Hematopoietic multipotent progenitor cell treated with erythropoietin and hydrocortisone succinate and interleukin-3 and kit ligand, for 8 days (in vitro differentiated cells): Measurements from ENCODE around the gene HDAC9.

Experiments
- DNase-seq: peaks from one replicate; pipeline ENCODE4 v3.0.0-alpha.2; 2015

The HDAC9 gene

DNA sequence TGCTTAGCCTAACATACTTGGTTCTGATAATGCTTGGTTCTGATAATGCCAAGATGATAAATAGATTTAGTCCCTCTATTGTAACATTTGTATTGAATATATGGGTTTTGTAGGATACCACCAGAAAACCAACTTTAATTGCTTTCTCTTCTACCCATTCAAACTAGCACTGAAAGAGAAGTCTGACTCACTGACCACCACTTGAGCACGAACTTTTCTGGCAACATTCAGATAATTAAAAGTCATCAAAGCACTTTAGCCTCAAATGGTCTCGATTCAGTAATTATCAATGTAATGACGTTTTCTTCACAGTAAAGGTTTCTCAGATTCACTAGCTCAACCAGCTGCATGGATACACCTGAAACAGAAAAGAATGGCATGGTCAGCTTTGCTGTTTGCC lies 63.0 kb downstream of the HDAC9 start:
- no peak for DNase-seq

DNA sequence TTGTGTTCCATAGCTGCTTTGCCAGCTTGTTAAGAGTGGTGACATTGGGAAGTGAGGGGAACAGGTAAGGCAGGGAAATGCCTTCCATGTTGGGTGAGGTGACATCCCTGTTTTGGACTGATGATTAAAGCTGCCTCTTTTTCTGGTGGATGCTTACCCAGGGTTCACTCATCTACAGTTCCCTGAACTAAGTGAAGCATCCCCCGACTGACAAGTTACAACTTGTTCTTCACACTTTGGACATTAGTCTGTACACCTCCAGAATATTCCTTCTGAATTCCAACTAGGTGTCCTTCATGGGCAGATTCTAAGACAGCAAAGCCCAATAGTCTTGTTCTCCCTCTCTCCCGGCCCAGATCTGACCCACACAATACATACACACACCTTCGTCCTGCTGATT lies 63.4 kb downstream of the HDAC9 start:
- no peak for DNase-seq

DNA sequence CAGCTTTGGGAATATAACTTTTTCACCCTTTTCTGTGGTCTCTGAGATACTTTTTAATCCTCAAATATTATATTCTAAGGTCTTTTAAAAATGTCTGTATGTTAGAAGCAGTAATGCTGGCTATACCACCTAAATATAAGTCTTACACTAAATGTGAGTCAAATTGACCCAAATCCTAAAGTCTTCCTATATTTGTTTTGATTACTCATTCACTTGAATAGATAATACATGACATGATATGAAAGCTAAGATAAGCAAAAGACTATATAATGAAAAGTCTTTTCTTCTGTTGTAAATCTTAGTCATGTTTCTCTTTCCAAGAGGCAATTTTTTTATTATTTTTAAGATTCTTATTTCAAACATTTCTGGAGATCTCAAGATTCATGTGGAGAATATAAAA lies 64.2 kb downstream of the HDAC9 start:
- DNase-seq, result no peak

DNA sequence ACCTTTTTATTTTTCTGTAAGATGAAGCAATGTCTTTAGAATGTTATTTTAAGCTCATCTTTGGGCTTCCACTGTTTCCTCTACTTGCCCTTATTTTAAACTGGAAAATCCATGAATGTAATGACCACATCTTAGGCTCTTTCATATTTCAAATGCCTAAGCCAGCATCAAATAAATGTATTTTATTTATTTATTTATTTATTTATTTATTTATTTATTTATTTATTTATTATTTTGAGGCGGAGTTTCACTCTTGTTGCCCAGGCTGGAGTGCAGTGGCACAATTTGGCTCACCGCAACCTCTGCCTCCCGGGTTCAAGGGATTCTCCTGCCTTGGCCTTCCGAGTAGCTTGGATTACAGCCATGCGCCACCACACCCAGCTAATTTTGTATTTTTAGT lies 69.2 kb downstream of the HDAC9 start:
- DNase-seq, result no peak

DNA sequence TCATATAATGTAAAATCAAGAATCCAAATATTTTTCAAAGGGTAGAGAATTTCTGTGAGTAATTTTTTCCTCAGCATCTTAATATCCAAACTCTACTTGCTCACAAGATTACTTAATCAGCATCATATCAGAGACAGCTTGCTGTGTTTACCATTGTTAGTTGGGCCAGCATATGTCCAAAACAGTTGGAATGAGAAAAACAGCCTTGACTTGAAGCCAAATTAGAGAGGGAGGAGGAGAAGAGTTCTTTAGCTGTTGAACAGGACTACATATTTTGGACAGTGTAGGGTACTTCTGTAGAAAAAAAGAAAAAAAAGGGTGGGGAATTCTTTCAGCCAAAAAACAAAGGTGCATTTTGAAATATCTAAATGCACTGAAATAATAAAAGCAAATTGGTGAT lies 69.8 kb downstream of the HDAC9 start:
- no peak for DNase-seq

DNA sequence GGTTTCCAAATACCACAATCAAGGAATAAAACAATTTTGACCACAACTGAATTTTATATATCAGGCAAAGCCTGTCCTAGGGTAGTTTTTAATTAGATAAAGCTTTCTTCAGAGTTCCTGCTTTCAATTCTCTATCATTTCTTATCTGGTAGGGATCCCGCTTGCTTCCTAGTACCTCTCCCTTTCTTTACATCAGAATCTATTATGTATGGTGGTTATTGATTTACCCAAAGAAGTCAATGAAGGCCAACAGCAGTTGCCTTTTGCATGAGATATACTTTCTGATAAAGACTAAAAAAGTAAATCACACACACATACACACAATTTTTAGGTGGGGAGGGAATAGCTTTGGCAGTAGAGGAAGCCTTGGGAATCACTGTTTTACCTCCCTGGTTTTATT lies 70.7 kb downstream of the HDAC9 start:
- DNase-seq, result no peak

DNA sequence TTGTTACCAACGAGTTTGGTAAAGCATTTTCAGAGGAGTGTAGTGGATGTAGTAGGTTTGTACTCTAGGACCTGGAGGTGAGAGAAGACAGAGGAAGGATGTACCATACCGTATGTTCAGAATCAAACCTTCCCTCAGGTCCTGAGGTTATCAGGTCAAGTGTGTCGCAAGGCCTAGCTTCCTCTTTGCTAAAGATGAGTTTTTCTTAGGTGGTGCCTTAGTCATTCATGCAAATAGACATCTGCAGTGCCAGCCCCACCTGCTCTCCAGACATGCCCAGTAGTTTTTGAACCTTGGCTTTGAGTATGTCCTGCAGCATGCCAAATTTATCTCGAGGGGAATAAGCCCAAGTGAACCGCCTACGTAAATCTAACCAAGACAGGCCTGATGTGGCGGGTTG lies 71.3 kb downstream of the HDAC9 start:
- no peak for DNase-seq

DNA sequence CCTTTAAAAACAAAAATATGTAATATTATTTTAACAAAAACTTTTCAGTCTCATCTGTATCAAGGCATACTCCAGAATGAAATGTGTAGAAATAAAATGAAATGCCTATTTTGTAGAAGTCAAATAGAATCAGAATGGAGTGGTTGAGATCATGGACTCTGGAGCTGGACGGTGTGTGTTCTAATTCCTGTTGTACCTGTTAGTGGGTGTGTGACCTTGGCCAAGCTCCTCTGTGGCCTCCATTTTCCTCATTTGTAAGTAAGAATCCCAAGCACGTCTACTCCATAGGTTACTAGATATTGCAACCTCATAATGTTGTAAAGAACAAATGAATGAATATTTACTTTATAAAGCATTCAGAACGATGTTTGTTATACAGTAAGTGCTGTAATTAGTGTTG lies 74.9 kb downstream of the HDAC9 start:
- no peak for DNase-seq

DNA sequence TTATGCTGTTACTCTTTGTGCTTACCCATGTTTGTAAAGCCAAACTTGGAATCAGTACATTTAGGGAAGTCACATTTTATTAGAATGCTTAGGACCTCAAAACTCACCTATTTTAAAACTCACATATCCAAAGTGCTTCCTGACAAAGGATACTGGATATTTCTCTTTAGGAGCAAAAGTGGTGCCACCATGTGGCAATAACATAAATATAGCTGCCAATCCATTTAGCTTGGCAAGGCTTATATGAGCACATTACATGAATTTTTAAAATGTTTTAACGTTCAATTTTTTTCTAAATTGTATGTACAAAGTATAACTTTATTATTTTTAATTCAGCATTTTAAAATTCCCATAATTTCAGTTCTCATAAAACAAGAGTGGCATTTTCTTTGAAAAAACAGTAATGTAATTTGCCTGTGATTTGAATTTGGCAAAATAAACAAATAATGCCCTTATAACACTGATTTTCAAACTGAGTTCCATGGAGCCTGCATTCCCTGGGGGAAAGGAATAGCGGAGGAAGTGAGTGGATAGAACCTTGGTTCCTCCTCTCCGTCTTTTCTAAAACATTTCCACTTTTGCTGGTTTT lies 75.4 kb downstream of the HDAC9 start:
- peak; percentile 30 for DNase-seq

DNA sequence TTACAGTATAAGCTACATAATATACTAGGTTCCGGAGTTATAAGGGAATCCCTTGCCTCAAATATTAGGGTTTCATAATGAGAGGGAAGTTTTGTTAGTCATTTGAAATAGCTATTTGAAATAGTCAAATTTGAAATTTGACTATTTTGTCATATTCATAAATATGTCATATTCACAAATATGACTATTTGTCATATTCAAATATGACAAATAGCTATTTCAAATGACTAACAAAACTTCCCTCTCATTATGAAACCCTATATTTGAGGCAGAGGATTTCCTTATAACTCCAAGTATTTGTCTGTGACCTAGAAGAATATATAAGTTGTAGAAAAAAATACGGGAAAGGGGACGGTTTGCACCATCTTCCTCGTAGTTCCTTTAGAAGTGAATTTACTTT lies 76.6 kb downstream of the HDAC9 start:
- no peak for DNase-seq

DNA sequence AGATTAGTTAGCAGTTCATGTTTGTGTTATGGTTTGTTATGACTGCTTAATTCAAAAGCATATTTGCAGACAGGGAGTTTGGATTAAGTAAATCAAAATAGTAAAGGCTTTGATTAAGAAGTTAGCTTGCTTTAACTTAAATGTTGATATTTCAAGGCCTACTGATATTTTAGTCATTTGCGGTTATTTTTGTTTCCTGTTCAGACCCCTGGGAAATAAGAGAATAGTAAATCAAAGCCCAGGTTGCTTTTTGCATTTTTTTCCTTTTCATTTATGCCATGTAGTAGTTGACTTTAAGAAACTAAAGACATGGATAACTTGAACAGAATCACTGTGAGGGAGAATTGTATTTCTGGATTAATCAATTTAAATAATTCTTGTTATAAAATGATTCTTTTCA lies 77.3 kb downstream of the HDAC9 start:
- DNase-seq, result no peak

DNA sequence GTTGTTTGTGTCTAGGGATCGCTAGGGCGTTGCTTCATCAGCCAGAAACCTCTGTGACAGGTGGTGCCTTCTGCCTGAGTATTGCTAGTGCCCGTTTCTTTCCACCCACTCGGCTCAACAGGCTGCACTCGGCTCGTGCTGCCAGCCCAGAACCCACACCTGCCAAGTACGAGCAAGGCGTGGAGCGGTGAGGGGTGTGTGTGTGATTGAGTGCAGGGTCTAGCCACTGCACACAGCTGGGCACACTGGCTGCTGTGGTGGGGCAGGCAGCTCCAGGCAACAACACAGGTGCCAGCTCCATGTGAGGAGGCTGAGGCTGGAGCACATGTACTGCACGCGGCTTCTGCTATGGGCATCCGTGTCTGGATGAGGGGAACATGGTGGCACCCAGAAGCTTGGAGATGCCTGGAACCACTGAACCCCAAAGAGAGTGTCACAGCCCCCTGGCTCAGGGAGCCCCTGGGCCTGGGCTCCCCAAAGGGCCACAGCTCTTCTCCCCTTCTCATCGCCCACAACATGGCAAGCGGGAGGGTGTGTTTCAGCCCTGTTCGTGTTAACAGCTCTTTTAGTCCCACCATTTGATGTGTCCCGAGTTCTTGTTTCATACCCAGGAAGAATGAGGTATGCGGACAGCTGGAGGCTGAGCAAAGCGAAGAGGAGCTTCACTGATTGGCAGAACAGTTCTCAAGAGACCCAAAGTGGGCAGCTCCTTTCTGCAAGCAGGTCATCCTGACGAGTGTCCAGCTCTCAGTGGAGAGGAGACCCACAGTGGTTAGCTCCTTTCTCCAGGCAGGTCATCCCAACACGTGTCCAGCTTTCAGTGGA lies 78.1 kb downstream of the HDAC9 start:
- no peak for DNase-seq

DNA sequence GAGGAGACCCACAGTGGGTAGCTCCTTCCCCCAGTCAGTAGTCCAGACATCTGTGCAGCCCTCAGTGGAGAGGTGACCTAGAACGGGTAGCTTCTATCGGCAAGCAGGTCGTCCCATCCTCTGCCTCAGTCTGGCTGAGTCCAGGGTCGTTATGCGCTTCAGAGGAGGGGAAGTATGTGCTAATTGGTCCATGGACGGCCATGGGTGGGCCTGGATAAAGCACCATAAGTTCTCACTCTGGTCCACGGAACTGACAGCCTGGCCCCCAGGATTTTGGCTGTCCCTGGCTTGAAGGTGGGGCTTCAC lies 78.6 kb downstream of the HDAC9 start:
- DNase-seq, result no peak

DNA sequence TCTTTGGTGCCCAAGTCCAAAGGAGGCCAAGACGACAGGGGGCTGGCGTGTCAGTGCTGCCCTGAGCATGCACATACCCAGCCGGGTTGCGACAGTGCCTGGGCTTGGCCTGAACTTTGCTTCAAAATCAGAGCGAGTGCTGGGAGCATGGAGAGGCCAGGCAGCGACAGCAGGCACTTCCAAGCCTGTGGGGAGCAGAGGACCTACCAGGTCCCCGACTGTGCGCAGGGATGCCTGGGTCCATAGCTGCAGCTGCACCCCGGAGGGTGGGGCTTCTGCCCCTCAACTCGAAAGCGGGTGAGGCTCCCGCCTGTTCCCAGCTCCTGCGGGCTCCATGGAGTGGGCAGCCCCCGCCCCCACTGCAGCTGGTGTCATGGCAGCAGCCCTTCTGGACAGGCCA lies 79.1 kb downstream of the HDAC9 start:
- DNase-seq, result no peak

DNA sequence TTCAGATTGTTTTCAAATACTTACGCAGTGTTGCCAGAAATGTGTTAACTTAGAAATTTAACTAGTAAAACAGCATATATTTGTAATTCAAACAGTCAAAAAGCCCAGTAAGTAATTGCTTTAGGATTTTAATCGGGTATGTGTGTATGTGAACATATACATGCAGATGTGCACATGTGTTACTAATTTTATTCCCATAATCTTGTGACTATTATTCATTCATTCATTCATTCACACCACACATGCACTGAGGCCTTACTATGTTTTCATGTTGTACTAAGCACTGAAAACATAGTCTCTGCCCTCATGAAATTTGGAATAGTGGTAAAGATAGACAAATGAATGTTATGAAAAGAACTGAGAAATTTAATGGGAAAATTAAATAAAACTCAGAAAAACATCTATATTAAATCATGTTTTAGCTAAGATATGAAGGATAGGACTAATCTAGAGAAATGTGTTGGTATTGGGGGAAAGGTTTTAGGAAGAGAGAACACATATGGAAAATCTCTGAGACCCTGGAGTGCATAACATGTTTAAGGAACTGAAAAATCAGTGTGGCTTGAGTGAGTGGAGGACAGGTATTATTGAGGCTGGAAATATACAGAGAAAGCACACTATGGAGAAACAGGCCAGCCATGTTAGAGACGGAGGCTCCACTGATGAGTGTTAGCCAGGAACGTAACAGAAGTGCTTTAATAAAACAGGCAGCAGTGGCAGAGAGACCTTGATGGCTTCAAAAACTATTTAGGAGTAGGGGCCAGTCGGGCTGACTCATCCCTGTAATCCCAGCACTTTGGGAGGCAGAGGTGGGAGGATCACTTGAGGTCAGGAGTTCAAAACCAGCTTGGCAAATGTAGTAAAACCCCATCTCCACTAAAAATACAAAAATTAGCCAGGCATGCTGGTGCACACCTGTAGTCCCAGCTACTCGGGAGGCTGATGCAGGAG lies 80.3 kb downstream of the HDAC9 start:
- DNase-seq, result no peak

DNA sequence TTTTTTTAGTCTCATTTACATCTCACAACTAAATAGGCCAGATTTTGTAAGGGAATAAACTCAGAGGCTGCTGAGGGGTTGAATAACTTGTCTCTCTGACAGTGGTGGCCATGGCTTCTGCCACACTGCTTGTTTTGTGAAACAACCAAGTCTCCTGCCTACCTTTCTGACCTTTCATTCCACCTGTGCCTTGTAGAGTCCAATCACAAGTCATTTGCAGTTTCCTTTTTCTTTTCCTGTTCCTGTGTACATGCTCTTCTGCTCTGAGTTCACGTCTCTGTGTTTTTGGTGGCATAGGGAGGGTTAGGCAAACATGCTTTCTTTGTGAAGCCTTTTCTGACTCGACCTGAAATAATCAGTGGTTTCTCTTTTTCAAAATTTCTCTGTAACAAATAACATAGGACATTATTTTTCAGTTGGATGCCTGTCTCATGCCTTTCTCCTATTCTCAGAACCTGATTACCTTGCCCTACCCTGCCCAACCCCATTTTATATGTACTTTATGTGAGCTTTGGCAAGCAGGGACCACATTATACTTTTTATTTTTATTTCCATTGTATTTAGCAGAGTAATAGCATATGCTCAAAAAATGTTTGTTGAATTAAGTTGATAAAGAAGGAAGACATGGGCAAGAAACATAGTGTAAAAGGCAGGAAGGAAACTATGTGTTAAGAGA lies 81.7 kb downstream of the HDAC9 start:
- no peak for DNase-seq

DNA sequence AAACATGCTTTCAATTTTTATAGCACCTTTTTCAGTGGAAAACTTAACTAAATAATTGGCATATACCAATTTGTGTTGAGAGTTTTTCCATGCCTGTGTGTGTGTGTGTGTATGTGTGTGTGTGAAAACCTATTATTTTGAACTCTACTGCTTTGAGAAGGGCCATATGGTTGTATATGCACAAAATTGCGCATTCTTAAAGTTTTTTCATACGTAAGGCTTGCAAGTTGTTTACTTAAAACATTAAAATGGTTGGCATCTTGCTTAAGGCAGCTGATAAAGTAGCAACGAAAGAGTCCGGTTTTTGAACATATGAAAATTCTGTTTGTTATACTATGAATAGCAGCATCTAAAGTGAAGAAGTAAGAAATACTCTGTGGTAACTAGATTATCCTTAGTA lies 84.1 kb downstream of the HDAC9 start:
- DNase-seq, result no peak

DNA sequence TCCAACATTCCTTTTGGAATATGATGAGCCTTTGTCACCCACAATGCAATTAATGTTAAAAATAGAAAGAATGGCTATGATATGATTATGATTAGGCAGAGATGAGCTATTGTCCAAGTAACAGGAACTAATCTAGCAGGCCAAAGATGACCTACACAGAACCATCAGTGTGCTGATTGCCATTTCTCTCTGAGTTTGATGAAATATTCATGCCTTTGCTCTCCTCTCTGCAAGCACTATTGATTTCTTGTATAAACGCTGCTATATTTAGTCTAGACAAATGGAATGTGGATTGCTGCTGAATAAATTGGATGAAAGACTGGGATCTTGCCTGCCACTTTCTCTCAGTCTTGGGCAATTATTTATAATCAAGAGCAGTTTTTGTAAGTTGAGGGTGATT lies 85.4 kb downstream of the HDAC9 start:
- DNase-seq, result no peak

DNA sequence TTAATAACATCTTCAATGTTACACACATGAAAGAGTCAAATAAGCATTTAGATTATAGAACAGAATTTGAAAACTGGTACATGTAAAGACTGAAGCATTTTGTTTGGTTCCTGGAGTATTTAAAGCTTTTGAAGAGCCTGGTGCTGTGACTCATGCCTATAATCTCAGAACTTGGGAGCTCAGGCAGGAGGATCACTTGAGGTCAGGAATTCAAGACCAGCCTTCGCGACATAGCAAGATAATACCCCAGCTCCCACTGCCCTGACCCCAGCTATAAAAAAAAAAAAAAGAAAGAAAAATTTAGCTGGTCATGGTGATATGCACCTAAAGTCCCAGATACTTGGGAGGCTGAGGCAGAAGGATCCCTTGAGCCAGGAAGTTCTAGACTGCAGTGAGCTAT lies 87.8 kb downstream of the HDAC9 start:
- no peak for DNase-seq

DNA sequence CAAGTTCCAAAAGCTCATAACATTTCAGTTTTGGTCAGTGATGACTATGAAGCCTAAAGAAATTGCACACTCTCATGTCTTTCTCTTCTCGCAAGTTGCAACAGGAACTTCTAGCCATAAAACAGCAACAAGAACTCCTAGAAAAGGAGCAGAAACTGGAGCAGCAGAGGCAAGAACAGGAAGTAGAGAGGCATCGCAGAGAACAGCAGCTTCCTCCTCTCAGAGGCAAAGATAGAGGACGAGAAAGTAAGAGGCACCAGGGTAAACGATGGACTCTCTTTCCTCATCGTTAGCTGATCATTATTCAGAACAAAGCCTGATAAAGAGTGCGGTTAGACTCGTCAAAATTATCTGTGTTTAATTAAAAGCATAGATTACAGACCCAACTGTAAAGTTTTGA lies 94.7 kb downstream of the HDAC9 start:
- no peak for DNase-seq

DNA sequence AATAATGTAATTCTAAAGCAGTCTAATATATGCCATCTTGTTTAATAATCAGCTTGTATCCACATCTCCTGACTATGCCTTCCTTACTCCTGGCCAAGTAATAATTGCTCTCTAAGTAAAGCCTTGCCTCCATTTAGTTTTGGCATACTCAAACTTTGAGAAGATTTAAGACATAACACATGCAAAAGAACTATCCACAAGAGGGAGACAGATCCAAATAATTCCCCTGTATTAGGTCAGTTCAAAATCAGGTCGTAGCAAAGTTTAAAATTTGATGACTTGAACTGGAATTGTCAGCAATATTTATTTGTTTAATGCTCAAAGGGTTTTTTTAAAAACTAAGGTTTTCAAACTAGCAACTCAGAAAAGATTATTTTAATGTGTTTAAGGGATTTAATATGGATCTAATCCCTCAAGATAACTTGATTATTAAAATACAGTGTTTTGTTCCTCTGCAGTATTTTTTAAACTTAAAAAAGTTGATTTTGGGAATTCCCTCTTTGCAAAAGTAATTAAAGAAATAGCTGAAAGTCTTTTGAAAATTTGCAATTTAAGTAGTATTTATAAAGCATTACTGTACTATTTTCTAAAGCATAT lies 95.3 kb downstream of the HDAC9 start:
- peak; percentile 26 for DNase-seq

DNA sequence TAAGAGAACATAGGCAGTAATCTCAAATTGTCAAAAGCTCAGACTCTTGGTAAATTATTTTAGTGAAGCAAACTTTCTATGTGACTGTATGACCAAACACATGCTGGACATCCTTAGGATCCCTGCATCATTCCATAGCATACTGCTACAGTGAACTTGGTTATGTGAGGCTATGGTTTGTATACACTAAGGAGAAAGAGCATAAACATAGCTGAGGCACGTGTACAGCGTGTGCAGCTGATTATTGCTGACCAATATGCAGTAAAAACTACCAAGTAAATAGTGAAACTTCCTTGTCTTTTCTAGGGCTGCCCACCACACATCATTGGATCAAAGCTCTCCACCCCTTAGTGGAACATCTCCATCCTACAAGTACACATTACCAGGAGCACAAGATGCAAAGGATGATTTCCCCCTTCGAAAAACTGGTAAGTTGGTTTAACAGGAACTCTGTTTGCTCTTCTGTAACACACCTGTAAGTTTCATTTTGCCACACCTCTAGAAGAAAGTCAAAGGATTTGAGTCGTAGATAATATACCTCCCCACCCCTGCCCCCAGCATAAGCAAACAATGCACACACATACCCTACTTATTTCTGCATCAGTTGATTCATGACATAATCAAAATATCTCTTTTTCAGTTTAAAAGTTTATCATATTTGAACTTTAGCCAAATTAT lies 98.2 kb downstream of the HDAC9 start:
- no peak for DNase-seq
